SU-DHL-6 (cell line): Measurements from ENCODE around the gene HSD17B7.

Source experiments
- H2AFZ ChIP-seq: fragments of 200-600 bp; sonication (generic); 2 replicates; pipeline ENCODE4 v1.6.1; 2014; ENCODE audit warnings: low read depth, mild to moderate bottlenecking, moderate library complexity, mixed read lengths, antibody characterized with exemption, low read length; ENCODE audit not compliant: severe bottlenecking
- H3F3A ChIP-seq: fragments of 200-600 bp; shearing (Covaris generic); 2 replicates; pipeline ENCODE4 v1.6.0; 2016; ENCODE audit warnings: antibody characterized with exemption, mild to moderate bottlenecking; ENCODE audit not compliant: insufficient read depth
- H3K27ac ChIP-seq: fragments of 200-600 bp; sonication (generic); 2 replicates; pipeline ENCODE4 v1.5.1; 2016; ENCODE audit warnings: low read depth, mild to moderate bottlenecking, low read length, moderate library complexity, mixed read lengths
- H3K27me3 ChIP-seq: fragments of 200-600 bp; sonication (generic), shearing (Covaris generic); 2 replicates; pipeline ENCODE4 v1.6.0; 2014; ENCODE audit warnings: mild to moderate bottlenecking, low read length
- H3K36me3 ChIP-seq: fragments of 200-600 bp; sonication (generic); 2 replicates; pipeline ENCODE4 v1.6.1; 2014; ENCODE audit warnings: mild to moderate bottlenecking, low read length, mixed read lengths
- H3K4me2 ChIP-seq: fragments of 300-600, 200-600 bp; shearing (Covaris generic), sonication (generic); 2 replicates; pipeline ENCODE4 v1.6.0; 2014; ENCODE audit warnings: low read length, low read depth, mild to moderate bottlenecking; ENCODE audit not compliant: poor library complexity, severe bottlenecking
- H3K4me3 ChIP-seq: fragments of 200-600 bp; sonication (generic); 2 replicates; pipeline ENCODE4 v1.5.1; 2014; ENCODE audit warnings: antibody characterized with exemption, low read length, mild to moderate bottlenecking, mixed read lengths; ENCODE audit not compliant: insufficient read depth, poor library complexity, severe bottlenecking
- H3K79me2 ChIP-seq: fragments of 200-600 bp; sonication (generic); 2 replicates; pipeline ENCODE4 v1.6.1; 2014; ENCODE audit warnings: mild to moderate bottlenecking, low read length, moderate library complexity; ENCODE audit not compliant: insufficient read depth
- H3K9ac ChIP-seq: fragments of 200-600 bp; sonication (generic); 2 replicates; pipeline ENCODE4 v1.7.0; 2014; ENCODE audit warnings: mild to moderate bottlenecking, low read length
- H3K9me2 ChIP-seq: fragments of 200-600 bp; sonication (generic); replicated peaks from 2 replicates; pipeline ENCODE4 v1.6.1; 2014; ENCODE audit warnings: low read length; ENCODE audit not compliant: insufficient read depth
- H3K9me3 ChIP-seq: fragments of 200-600 bp; sonication (generic); 2 replicates; pipeline ENCODE4 v1.6.1; 2014; ENCODE audit warnings: low read length, mixed read lengths; ENCODE audit not compliant: insufficient read depth
- H4K20me1 ChIP-seq: fragments of 200-600 bp; sonication (generic); 2 replicates; pipeline ENCODE4 v1.6.1; 2014; ENCODE audit warnings: low read depth, mild to moderate bottlenecking, antibody characterized with exemption, low read length, moderate library complexity, mixed read lengths
- CTCF ChIP-seq: fragments of 200-600 bp; sonication (generic); IDR thresholded peaks from one replicate; pipeline ENCODE4 v1.5.1; 2017; ENCODE audit warnings: antibody characterized with exemption, mild to moderate bottlenecking, low read length, moderate library complexity; ENCODE audit not compliant: insufficient read depth, poor library complexity, severe bottlenecking
- EZH2phosphoT487 ChIP-seq: fragments of 200-600 bp; sonication (generic), shearing (Covaris generic); conservative IDR thresholded peaks from 2 replicates; pipeline ENCODE4 v1.6.1; 2018; ENCODE audit warnings: mild to moderate bottlenecking, antibody characterized with exemption, low read length, moderate library complexity, mixed read lengths

The HSD17B7 gene

DNA sequence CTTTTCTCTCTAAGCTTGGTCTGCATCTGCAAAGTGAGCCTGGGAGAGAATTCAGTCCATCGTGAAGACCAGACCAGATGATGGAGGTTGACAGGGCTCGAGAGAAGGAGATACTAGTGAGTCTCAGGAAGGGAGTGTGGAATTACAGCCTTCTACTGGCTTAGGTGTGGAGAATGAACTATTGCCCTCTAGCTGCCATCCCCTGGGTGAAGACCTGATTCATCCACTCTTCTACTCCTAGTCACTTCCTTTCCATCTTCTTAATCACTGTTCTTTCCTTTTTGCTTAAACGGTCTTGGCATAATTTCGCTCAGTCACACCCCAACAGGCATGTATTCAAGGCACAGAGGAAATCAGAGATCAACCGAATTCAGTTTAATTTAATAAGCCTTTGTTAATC, 34.0 kb upstream of the HSD17B7 start:
- Histone ChIP-seq H3K27me3 (no peaks in the 10 kb centered on the region), H3K36me3 (no peaks in the 10 kb centered on the region), H3K4me2 (no peak overlapping the region), H3K9me2 (no peaks in the 10 kb centered on the region), H3K9ac (no peak overlapping the region), H3F3A (no peaks in the 10 kb centered on the region), H3K9me3 (no peaks in the 10 kb centered on the region), H3K27ac (no peak overlapping the region), H2AFZ (no peak overlapping the region), H4K20me1 (no peaks in the 10 kb centered on the region), H3K4me3 (no peak overlapping the region), H3K79me2 (no peaks in the 10 kb centered on the region)
- TF ChIP-seq CTCF, result no peak
- no peak for TF ChIP-seq EZH2phosphoT487

GRCh38 chr1:162757476-162757875, 33.0 kb upstream of the HSD17B7 start:
- TF ChIP-seq EZH2phosphoT487 (no peak), CTCF (no peak)

GRCh38 chr1:162765788-162766187, 24.7 kb upstream of the HSD17B7 start:
- no peaks in the 10 kb centered on the region for H3F3A ChIP-seq
- H3K9ac ChIP-seq, result no peak overlapping the region
- no peak overlapping the region for H3K4me2 ChIP-seq
- H2AFZ ChIP-seq, result no peak overlapping the region
- no peak overlapping the region for H3K4me3 ChIP-seq
- no peaks in the 10 kb centered on the region for H3K36me3 ChIP-seq
- no peak overlapping the region for H3K27ac ChIP-seq
- TF ChIP-seq CTCF (no peak), EZH2phosphoT487 (no peak)
- no peaks in the 10 kb centered on the region for H3K9me2 ChIP-seq
- no peaks in the 10 kb centered on the region for H3K9me3 ChIP-seq
- no peaks in the 10 kb centered on the region for H3K79me2 ChIP-seq
- no peaks in the 10 kb centered on the region for H3K27me3 ChIP-seq
- H4K20me1 ChIP-seq, result no peaks in the 10 kb centered on the region

More at GRCh38 chr1:162757476-162757875, 33.0 kb upstream of the HSD17B7 start:
- Histone ChIP-seq H3K27ac (no peak overlapping the region), H3K4me3 (no peak overlapping the region), H3K9ac (no peak overlapping the region), H3F3A (no peaks in the 10 kb centered on the region), H4K20me1 (no peaks in the 10 kb centered on the region), H3K9me3 (no peaks in the 10 kb centered on the region), H3K36me3 (no peaks in the 10 kb centered on the region), H3K27me3 (no peaks in the 10 kb centered on the region), H3K79me2 (no peaks in the 10 kb centered on the region), H2AFZ (no peak overlapping the region), H3K9me2 (no peaks in the 10 kb centered on the region), H3K4me2 (no peak overlapping the region)
